ENCODE measurements around the gene RBFOX1. TPM values are rescaled to one million over a fixed set of nuclear protein-coding genes. Genes with fewer than 3 reads are reported as not detected.

The RBFOX1 gene
- polyA plus RNA-seq, 1 of the 3 experiments (the other 2 are of a cell fraction), result not detected

GRCh38 chr16:7437135-7437804 lies 104.6 kb downstream of the RBFOX1 start:
- DNase-seq, result no peak
- H3K27ac ChIP-seq (ENCODE audit: low read depth in 2 of 2, low read length in 1 of 2), result no peak overlapping the region

More at GRCh38 chr16:7437135-7437804, 104.6 kb downstream of the RBFOX1 start:
- no peak overlapping the region for H2AFZ ChIP-seq (ENCODE audit: low read depth)
- H3K4me2 ChIP-seq, result no peak overlapping the region
- CTCF ChIA-PET, result interaction anchor here (1.0 kb wide), 1 partner anchor 32 kb away, joined by 4 read pairs; no protein-coding TSS in a partner anchor
- no peak overlapping the region for H3K9ac ChIP-seq
- no peaks in the 10 kb centered on the region for H4K20me1 ChIP-seq (ENCODE audit: insufficient read depth)
- H3K9me2 ChIP-seq, result no peaks in the 10 kb centered on the region
- WGBS (ENCODE audit: low lambda C conversion rate), result 29% methylated on average over 12 of the region's 12 CpGs
- TF ChIP-seq RAD21 (IDR thresholded peaks at IDR 0.05; ENCODE audit: low read length), result no peak
- TF ChIP-seq IRF3 (IDR thresholded peaks at IDR 0.05; ENCODE audit: low read depth, low read length), result no peak
- TF ChIP-seq RXRA (IDR thresholded peaks at IDR 0.05; ENCODE audit: borderline replicate concordance, low read depth), result no peak
- TF ChIP-seq NRF1 (IDR thresholded peaks at IDR 0.05; ENCODE audit: low read depth, low read length), result no peak
- TF ChIP-seq GATA2 (CRISPR knock-in tag; IDR thresholded peaks at IDR 0.05), result no peak
- no peak for TF ChIP-seq NFIC (IDR thresholded peaks at IDR 0.05; ENCODE audit: borderline replicate concordance)
- TF ChIP-seq MAX (IDR thresholded peaks at IDR 0.05; ENCODE audit: low read depth), result no peak
- no peak for TF ChIP-seq REST (IDR thresholded peaks at IDR 0.05; ENCODE audit: low read depth, low read length)
- TF ChIP-seq SMC3 (IDR thresholded peaks at IDR 0.05; ENCODE audit: low read depth, low read length), result no peak
- TF ChIP-seq FOXM1 (IDR thresholded peaks at IDR 0.05; ENCODE audit: low read depth), result no peak
- POLR2A ChIA-PET, result no interaction called here
- H3F3A ChIP-seq (replicated peaks; ENCODE audit: insufficient read depth), result no peaks in the 10 kb centered on the region
- H3K27me3 ChIP-seq (ENCODE audit: insufficient read depth), result no peaks in the 10 kb centered on the region
- H3K79me2 ChIP-seq (ENCODE audit: insufficient read depth), result no peaks in the 10 kb centered on the region
- no peaks in the 10 kb centered on the region; a peak in 1 of 4 replicates for H3K4me1 ChIP-seq (ENCODE audit: control insufficient read depth in 1 of 2, insufficient read depth in 2 of 2, low read depth in 1 of 2, low read length in 1 of 2)
- no peak overlapping the region for H3K4me3 ChIP-seq (ENCODE audit: low read depth in 2 of 2, low read length in 1 of 2)
- no peaks in the 10 kb centered on the region for H3K36me3 ChIP-seq (replicated peaks in 1 of 2; ENCODE audit: control insufficient read depth in 1 of 2, insufficient read depth in 2 of 2, low read length in 1 of 2)
- no peaks in the 10 kb centered on the region for H3K9me3 ChIP-seq

Data from SK-N-SH (cell line).